Measurements from ENCODE around the gene NLE1. TPM values are rescaled to one million over a fixed set of nuclear protein-coding genes. Genes with fewer than 3 reads are reported as not detected.

The NLE1 gene
- total RNA-seq, 1 experiment from 2014 or later: 35.5 TPM

DNA sequence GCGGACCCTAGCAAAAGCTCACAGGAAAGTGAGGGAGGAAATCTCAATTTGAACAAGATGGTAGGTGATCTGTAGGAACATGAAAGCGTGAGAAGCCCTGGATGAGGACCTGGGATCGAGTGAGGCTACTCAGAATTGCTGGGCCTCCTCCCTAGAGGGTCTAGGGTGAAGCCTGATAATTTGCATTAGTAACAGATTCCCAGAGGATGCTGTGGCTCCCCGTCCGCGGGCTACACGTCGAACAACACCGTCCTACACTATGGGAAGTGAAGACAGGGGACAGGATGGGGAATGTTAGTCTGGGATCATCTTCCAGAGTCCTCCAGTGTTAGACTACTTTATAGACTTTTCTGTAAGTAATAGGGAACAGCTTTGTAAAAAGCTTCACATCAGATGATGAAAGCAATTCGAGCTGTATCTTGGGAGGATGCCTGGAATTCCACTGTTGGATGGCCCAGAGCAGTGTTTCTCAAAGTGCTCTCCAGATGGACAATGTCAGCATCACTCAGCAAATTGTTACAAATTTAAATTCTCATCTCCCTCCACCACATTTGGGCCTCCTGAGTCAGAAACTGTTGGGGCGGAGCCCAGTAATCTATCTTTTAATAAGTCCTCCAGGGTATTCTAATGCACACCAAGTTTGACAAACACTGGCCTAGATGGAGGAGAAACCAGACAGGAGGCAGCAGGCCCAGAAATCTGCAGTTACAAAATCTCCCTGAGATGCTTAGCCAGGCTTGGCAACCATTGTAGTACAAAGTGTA, 14.2 kb downstream of the NLE1 start:
- DNase-seq (ENCODE audit: low read depth, low spot score) (no peak), ATAC-seq (no peak)
- ChIA-PET POLR2A (interaction anchor here (0.6 kb wide), 1 partner anchor 13 kb away, joined by 3 read pairs; no protein-coding TSS in a partner anchor), CTCF (no interaction called here)
- in situ Hi-C loops (cut with HindIII; ENCODE audit: low pct_unique_long_range_greater_than_20kb, low sequenced_read_pairs) (no loop called here), intact Hi-C loops (cut with micrococcal nuclease; ENCODE audit: unreplicated experiment) (no loop called here)
- TF ChIP-seq POLR2AphosphoS5 (IDR thresholded peaks at IDR 0.05; ENCODE audit: low read depth, low read length) (no peak), SIN3A (IDR thresholded peaks at IDR 0.05; ENCODE audit: borderline replicate concordance, insufficient read depth, low read depth, low read length) (no peak), TCF7L2 (IDR thresholded peaks at IDR 0.05; ENCODE audit: low read depth, low read length) (no peak)
- TF ChIP-seq, protein P1, sequence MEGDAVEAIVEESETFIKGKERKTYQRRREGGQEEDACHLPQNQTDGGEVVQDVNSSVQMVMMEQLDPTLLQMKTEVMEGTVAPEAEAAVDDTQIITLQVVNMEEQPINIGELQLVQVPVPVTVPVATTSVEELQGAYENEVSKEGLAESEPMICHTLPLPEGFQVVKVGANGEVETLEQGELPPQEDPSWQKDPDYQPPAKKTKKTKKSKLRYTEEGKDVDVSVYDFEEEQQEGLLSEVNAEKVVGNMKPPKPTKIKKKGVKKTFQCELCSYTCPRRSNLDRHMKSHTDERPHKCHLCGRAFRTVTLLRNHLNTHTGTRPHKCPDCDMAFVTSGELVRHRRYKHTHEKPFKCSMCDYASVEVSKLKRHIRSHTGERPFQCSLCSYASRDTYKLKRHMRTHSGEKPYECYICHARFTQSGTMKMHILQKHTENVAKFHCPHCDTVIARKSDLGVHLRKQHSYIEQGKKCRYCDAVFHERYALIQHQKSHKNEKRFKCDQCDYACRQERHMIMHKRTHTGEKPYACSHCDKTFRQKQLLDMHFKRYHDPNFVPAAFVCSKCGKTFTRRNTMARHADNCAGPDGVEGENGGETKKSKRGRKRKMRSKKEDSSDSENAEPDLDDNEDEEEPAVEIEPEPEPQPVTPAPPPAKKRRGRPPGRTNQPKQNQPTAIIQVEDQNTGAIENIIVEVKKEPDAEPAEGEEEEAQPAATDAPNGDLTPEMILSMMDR (IDR thresholded peaks at IDR 0.05): no peak
- TF ChIP-seq, protein P2, sequence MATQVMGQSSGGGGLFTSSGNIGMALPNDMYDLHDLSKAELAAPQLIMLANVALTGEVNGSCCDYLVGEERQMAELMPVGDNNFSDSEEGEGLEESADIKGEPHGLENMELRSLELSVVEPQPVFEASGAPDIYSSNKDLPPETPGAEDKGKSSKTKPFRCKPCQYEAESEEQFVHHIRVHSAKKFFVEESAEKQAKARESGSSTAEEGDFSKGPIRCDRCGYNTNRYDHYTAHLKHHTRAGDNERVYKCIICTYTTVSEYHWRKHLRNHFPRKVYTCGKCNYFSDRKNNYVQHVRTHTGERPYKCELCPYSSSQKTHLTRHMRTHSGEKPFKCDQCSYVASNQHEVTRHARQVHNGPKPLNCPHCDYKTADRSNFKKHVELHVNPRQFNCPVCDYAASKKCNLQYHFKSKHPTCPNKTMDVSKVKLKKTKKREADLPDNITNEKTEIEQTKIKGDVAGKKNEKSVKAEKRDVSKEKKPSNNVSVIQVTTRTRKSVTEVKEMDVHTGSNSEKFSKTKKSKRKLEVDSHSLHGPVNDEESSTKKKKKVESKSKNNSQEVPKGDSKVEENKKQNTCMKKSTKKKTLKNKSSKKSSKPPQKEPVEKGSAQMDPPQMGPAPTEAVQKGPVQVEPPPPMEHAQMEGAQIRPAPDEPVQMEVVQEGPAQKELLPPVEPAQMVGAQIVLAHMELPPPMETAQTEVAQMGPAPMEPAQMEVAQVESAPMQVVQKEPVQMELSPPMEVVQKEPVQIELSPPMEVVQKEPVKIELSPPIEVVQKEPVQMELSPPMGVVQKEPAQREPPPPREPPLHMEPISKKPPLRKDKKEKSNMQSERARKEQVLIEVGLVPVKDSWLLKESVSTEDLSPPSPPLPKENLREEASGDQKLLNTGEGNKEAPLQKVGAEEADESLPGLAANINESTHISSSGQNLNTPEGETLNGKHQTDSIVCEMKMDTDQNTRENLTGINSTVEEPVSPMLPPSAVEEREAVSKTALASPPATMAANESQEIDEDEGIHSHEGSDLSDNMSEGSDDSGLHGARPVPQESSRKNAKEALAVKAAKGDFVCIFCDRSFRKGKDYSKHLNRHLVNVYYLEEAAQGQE (IDR thresholded peaks at IDR 0.05; ENCODE audit: insufficient read depth in 1 of 2, low read depth in 2 of 2, low read length in 1 of 2): no peak
- H3K36me3 ChIP-seq (ENCODE audit: control insufficient read depth, insufficient read depth, low read length): no peaks in the 10 kb centered on the region; the same call in 1 of the 2 replicates
- H3K27ac ChIP-seq (ENCODE audit: low read length): no peak overlapping the region
- BruUV-seq (replicated peaks): no TSS peak
- H3K4me1 ChIP-seq (ENCODE audit: control insufficient read depth, insufficient read depth, low read length): no peaks in the 10 kb centered on the region
- no peaks in the 10 kb centered on the region for H3K27me3 ChIP-seq (ENCODE audit: control insufficient read depth, insufficient read depth, low read length)
- no peak overlapping the region for H3K4me3 ChIP-seq (ENCODE audit: low read depth in 2 of 2, low read length in 2 of 2)
- no peaks in the 10 kb centered on the region for H3K9me3 ChIP-seq (ENCODE audit: control insufficient read depth, insufficient read depth, low read depth, low read length)

DNA sequence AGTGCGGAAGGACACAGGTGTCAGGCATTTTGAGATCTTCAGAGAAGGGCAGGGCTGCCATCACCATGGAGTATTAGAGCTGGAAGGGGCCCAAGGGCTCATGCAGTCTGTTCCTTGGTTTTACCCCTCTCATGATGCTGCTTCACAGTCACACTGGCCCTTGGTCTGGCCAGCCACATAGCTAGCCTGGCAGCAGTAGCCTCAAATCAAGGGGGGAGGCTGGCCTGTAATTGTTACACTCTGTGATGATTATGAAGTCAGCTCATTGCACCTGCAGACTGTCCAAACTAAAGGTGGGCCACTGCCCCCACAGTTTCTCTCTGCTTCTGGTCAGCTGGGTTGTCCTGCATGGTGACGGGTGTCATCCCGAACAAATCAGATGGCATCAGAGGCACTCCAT, 20.8 kb downstream of the NLE1 start, which contains the start of gene FNDC8:
FNDC8 (plus strand) TSS at position 301 of the 400 bp plus-strand sequence; CDS start at position 380, 79 bp downstream.
- Histone ChIP-seq H3K36me3 (ENCODE audit: control insufficient read depth, insufficient read depth, low read length) (no peaks in the 10 kb centered on the region), H3K27me3 (ENCODE audit: control insufficient read depth, insufficient read depth, low read length) (no peaks in the 10 kb centered on the region), H3K9me3 (ENCODE audit: control insufficient read depth, insufficient read depth, low read depth, low read length) (no peaks in the 10 kb centered on the region), H3K4me1 (ENCODE audit: control insufficient read depth, insufficient read depth, low read length) (peaks cover 11% of the 10 kb centered on the region; the same call in 1 of the 2 replicates), H3K27ac (ENCODE audit: low read length) (no peak within 1 kb of the TSS), H3K4me3 (ENCODE audit: low read depth in 2 of 2, low read length in 2 of 2) (no peak within 1 kb of the TSS)
- ChIA-PET CTCF (interaction anchor here (0.7 kb wide), 1 partner anchor 333 kb away, joined by 3 read pairs; no protein-coding TSS in a partner anchor), POLR2A (interaction anchor here (0.6 kb wide), 1 partner anchor 227 kb away, joined by 3 read pairs; no protein-coding TSS in a partner anchor)
- BruUV-seq (replicated peaks): no TSS peak
- DNase-seq (ENCODE audit: low read depth, low spot score) (no peak), ATAC-seq (no peak)
- intact Hi-C loops (cut with micrococcal nuclease; ENCODE audit: unreplicated experiment): no loop called here
- in situ Hi-C loops (cut with HindIII; ENCODE audit: low pct_unique_long_range_greater_than_20kb, low sequenced_read_pairs): no loop called here
- TF ChIP-seq POLR2AphosphoS5 (IDR thresholded peaks at IDR 0.05; ENCODE audit: low read depth, low read length) (no peak), TCF7L2 (IDR thresholded peaks at IDR 0.05; ENCODE audit: low read depth, low read length) (no peak), SIN3A (IDR thresholded peaks at IDR 0.05; ENCODE audit: borderline replicate concordance, insufficient read depth, low read depth, low read length) (no peak)
- TF ChIP-seq, protein P2 (IDR thresholded peaks at IDR 0.05; ENCODE audit: insufficient read depth in 1 of 2, low read depth in 2 of 2, low read length in 1 of 2): no peak
- TF ChIP-seq, protein P1 (IDR thresholded peaks at IDR 0.05): no peak
